Measurements from ENCODE around the gene FBXO45. TPM values are rescaled to one million over a fixed set of nuclear protein-coding genes. Genes with fewer than 3 reads are reported as not detected.

The FBXO45 gene
- total and polyA plus RNA-seq, 9 of the 15 experiments (the other 6 are each of a cell fraction or from before 2014, with no cell fraction given) = 15.2 to 52.8 (median 37.0) TPM

GRCh38 chr3:196627918-196628231, 59.4 kb downstream of the FBXO45 start:
- BruUV-seq (replicated peaks) = no TSS peak
- WGBS (ENCODE audit: insufficient coverage, low coverage, missing lambda C conversion rate) = 84% methylated on average over 7 of the region's 8 CpGs
- Histone ChIP-seq H3K79me2 (ENCODE audit: control insufficient read depth, insufficient read depth, low read length) (peaks cover 8% of the 10 kb centered on the region; the same call in 1 of the 3 replicates), H3K9ac (ENCODE audit: insufficient read depth in 1 of 2, low read depth in 2 of 2, low read length in 2 of 2) (peak overlapping the region in 1 of 2 experiments; percentile 84; a peak in 1 of 4 replicates), H3K4me1 (replicated peaks in 1 of 2; ENCODE audit: control insufficient read depth in 2 of 2, insufficient read depth in 2 of 2, low read length in 2 of 2) (peaks cover 13 to 17% of the 10 kb centered on the region in 2 experiments; a peak in 4 of 5 replicates), H3K27me3 (ENCODE audit: control insufficient read depth in 2 of 2, insufficient read depth in 2 of 2, low read length in 2 of 2) (no peaks in the 10 kb centered on the region), H3K9me3 (replicated peaks; ENCODE audit: control insufficient read depth, insufficient read depth, low read depth, low read length) (no peaks in the 10 kb centered on the region), H3K9me1 (ENCODE audit: control insufficient read depth, insufficient read depth, low read length) (no peaks in the 10 kb centered on the region), H3K4me2 (ENCODE audit: insufficient read depth, low read length) (no peak overlapping the region), H4K20me1 (replicated peaks; ENCODE audit: control insufficient read depth, insufficient read depth, low read length) (no peaks in the 10 kb centered on the region), H3K27ac (ENCODE audit: extremely low read depth, low read depth, low read length) (no peak overlapping the region), H3K4me3 (no peak overlapping the region), H2AFZ (ENCODE audit: low read depth, low read length) (no peak overlapping the region), H3K36me3 (ENCODE audit: control insufficient read depth, insufficient read depth, low read length) (no peaks in the 10 kb centered on the region)
- in situ Hi-C loops (cut with MboI) (no loop called here), intact Hi-C loops (cut with micrococcal nuclease) (no loop called here)
- no peak for FAIRE-seq
- ChIA-PET POLR2A (interaction anchor here (0.6 kb wide), 1 partner anchor 69 kb away, joined by 5 read pairs; no protein-coding TSS in a partner anchor), CTCF (ENCODE audit: low intra/inter-chr PET ratio) (no interaction called here)
- DNase-seq (ENCODE audit: extremely low read depth in 1 of 4, low spot score in 3 of 4) = no peak
- ATAC-seq = no peak
- no peak for TF ChIP-seq ZNF143 (CRISPR knock-in tag; IDR thresholded peaks at IDR 0.05)
- no peak for TF ChIP-seq CAMTA2 (CRISPR knock-in tag; conservative IDR thresholded peaks at IDR 0.05)
- TF ChIP-seq ZC3H4 (CRISPR knock-in tag; IDR thresholded peaks at IDR 0.05; ENCODE audit: borderline replicate concordance) = no peak
- TF ChIP-seq RERE (CRISPR knock-in tag; IDR thresholded peaks at IDR 0.05; ENCODE audit: borderline replicate concordance) = no peak
- no peak for TF ChIP-seq KDM5B (IDR thresholded peaks at IDR 0.05; ENCODE audit: insufficient replicate concordance, low read depth, low read length)
- no peak for TF ChIP-seq BDP1 (IDR thresholded peaks at IDR 0.05; ENCODE audit: insufficient read depth, insufficient read length)
- no peak for TF ChIP-seq CSDE1 (IDR thresholded peaks at IDR 0.05)
- TF ChIP-seq MTF1 (CRISPR knock-in tag; IDR thresholded peaks at IDR 0.05; ENCODE audit: borderline replicate concordance) = no peak
- TF ChIP-seq HDAC6 (IDR thresholded peaks at IDR 0.05; ENCODE audit: low read depth, low read length) = no peak
- no peak for TF ChIP-seq EGR1 (conservative IDR thresholded peaks at IDR 0.05)
- no peak for TF ChIP-seq E2F4 (CRISPR knock-in tag; IDR thresholded peaks at IDR 0.05; ENCODE audit: low read depth)
- TF ChIP-seq MAFK (IDR thresholded peaks at IDR 0.05; ENCODE audit: low read length) = no peak
- no peak for TF ChIP-seq XRCC5 (IDR thresholded peaks at IDR 0.05; ENCODE audit: low read depth, low read length)
- TF ChIP-seq ZNF395 (CRISPR knock-in tag; IDR thresholded peaks at IDR 0.05) = no peak
- no peak for TF ChIP-seq BRF1 (IDR thresholded peaks at IDR 0.05; ENCODE audit: borderline replicate concordance, extremely low read depth, insufficient read length)
